GM23338 (cell line): ENCODE measurements around the gene CCDC57. TPM values are rescaled to one million over a fixed set of nuclear protein-coding genes. Genes with fewer than 3 reads are reported as not detected.

Experiments used
- ATAC-seq: fragments of 200-7000 bp; cut with Tn5 transposase; 3 replicates; pipeline ENCODE4 v1.9.1; 2020
- DNase-seq: peaks from one replicate; pipeline ENCODE4 v3.0.0-alpha.2; 2015; ENCODE audit warnings: low spot score
- H2AFZ ChIP-seq: fragments of 200-600 bp; sonication (generic); 2 replicates; pipeline ENCODE4 v1.8.0; 2016; ENCODE audit warnings: antibody characterized with exemption, mild to moderate bottlenecking, moderate library complexity
- H3F3A ChIP-seq: fragments of 200-600 bp; sonication (generic); replicated peaks from 2 replicates; pipeline ENCODE4 v1.8.0; 2017; ENCODE audit warnings: antibody characterized with exemption, mixed run types, low read depth
- H3K27ac ChIP-seq: fragments of 200-600 bp; sonication (generic); 2 replicates; pipeline ENCODE4 v1.6.1; 2016; ENCODE audit warnings: low read depth
- H3K27me3 ChIP-seq: fragments of 200-600 bp; sonication (generic); 2 replicates; pipeline ENCODE4 v1.8.0; 2016; ENCODE audit warnings: mild to moderate bottlenecking, mixed run types, moderate library complexity; ENCODE audit not compliant: insufficient read depth
- H3K36me3 ChIP-seq: fragments of 200-600 bp; sonication (generic); 2 replicates; pipeline ENCODE4 v1.8.0; 2016; ENCODE audit warnings: mild to moderate bottlenecking; ENCODE audit not compliant: insufficient read depth
- H3K4me1 ChIP-seq: fragments of 200-600 bp; sonication (generic); 2 replicates; pipeline ENCODE4 v1.8.0; 2016; ENCODE audit warnings: mild to moderate bottlenecking, moderate library complexity; ENCODE audit not compliant: insufficient read depth
- H3K4me2 ChIP-seq: fragments of 200-600 bp; sonication (generic); 2 replicates; pipeline ENCODE4 v1.7.1; 2017; ENCODE audit warnings: mixed run types
- H3K4me3 ChIP-seq: fragments of 200-600 bp; sonication (generic); 2 replicates; pipeline ENCODE4 v1.6.1; 2016; ENCODE audit warnings: mixed run types
- H3K79me2 ChIP-seq: fragments of 200-600 bp; sonication (generic); replicated peaks from 2 replicates; pipeline ENCODE4 v1.8.0; 2017; ENCODE audit warnings: mild to moderate bottlenecking; ENCODE audit not compliant: insufficient read depth
- H3K9me2 ChIP-seq: fragments of 200-600 bp; sonication (generic); 2 replicates; pipeline ENCODE4 v1.8.0; 2017; ENCODE audit not compliant: insufficient read depth
- H4K20me1 ChIP-seq: fragments of 200-600 bp; sonication (generic); replicated peaks from 2 replicates; pipeline ENCODE4 v1.8.0; 2017; ENCODE audit warnings: mild to moderate bottlenecking; ENCODE audit not compliant: insufficient read depth
- H3K27ac Mint-ChIP-seq: 2 replicates; pipeline ENCODE4 v1.8.0; 2020; ENCODE audit warnings: inconsistent platforms, mild to moderate bottlenecking, moderate library complexity, mixed read lengths
- H3K27me3 Mint-ChIP-seq: 3 replicates; pipeline ENCODE4 v1.8.0; 2022; ENCODE audit warnings: low read depth, mild to moderate bottlenecking, moderate library complexity, mixed read lengths, inconsistent platforms; ENCODE audit not compliant: insufficient read depth, poor library complexity
- H3K36me3 Mint-ChIP-seq: 3 replicates; pipeline ENCODE4 v1.8.0; 2021; ENCODE audit warnings: low read depth, mild to moderate bottlenecking, inconsistent platforms, moderate library complexity, mixed read lengths
- H3K4me1 Mint-ChIP-seq: 3 replicates; pipeline ENCODE4 v1.8.0; 2020; ENCODE audit warnings: mild to moderate bottlenecking, inconsistent platforms, mixed read lengths
- H3K4me3 Mint-ChIP-seq: 3 replicates; pipeline ENCODE4 v1.8.0; 2021; ENCODE audit warnings: moderate library complexity, mild to moderate bottlenecking, inconsistent platforms, mixed read lengths
- H3K9me3 Mint-ChIP-seq: 3 replicates; pipeline ENCODE4 v1.8.0; 2020; ENCODE audit warnings: moderate library complexity, mild to moderate bottlenecking, inconsistent platforms, mixed read lengths
- CREB1 ChIP-seq: fragments of 250-450 bp; sonication (Bioruptor Pico); IDR thresholded peaks from 2 replicates; pipeline ENCODE4 v1.5.0; 2020; ENCODE audit warnings: low read depth, mild to moderate bottlenecking, moderate library complexity
- CTCF ChIP-seq, 2 experiments: fragments of 200-600 bp in 1 of 2; sonication (generic) in 1 of 2; conservative IDR thresholded peaks; 2 replicates each; pipeline versions ENCODE4 v1.5.1 to v1.6.1; 2016 to 2017; ENCODE audit warnings: antibody characterized with exemption in 2 of 2, low read depth in 2 of 2, mild to moderate bottlenecking in 2 of 2, moderate library complexity in 1 of 2
- ETS1 ChIP-seq: IDR thresholded peaks from 2 replicates; pipeline ENCODE4 v1.6.1; 2016; ENCODE audit warnings: antibody characterized with exemption
- EZH2 ChIP-seq: fragments of 200-600 bp; sonication (generic); IDR thresholded peaks from one replicate; pipeline ENCODE4 v1.8.0; 2017; ENCODE audit warnings: antibody characterized with exemption, mild to moderate bottlenecking, low read depth; ENCODE audit not compliant: unreplicated experiment
- EZH2phosphoT487 ChIP-seq: fragments of 200-600 bp; sonication (generic); IDR thresholded peaks from one replicate; pipeline ENCODE4 v1.8.1; 2018; ENCODE audit warnings: antibody characterized with exemption; ENCODE audit not compliant: unreplicated experiment
- JUNB ChIP-seq: IDR thresholded peaks from one replicate; pipeline ENCODE4 v1.6.1; 2016; ENCODE audit warnings: antibody characterized with exemption; ENCODE audit not compliant: unreplicated experiment
- NANOG ChIP-seq: IDR thresholded peaks from 2 replicates; pipeline ENCODE4 v1.6.1; 2016; ENCODE audit warnings: antibody characterized with exemption, borderline replicate concordance
- POLR2AphosphoS5 ChIP-seq: IDR thresholded peaks from 2 replicates; pipeline ENCODE4 v1.6.1; 2016; ENCODE audit warnings: antibody characterized with exemption, low read depth
- REST ChIP-seq: IDR thresholded peaks from one replicate; pipeline ENCODE4 v1.6.1; 2018; ENCODE audit warnings: antibody characterized with exemption; ENCODE audit not compliant: unreplicated experiment
- STAT1 ChIP-seq: IDR thresholded peaks from one replicate; pipeline ENCODE4 v1.6.1; 2016; ENCODE audit warnings: antibody characterized with exemption; ENCODE audit not compliant: unreplicated experiment
- ZNF114 ChIP-seq: fragments of 250-450 bp; sonication (Bioruptor Pico); IDR thresholded peaks from 2 replicates; pipeline ENCODE4 v1.5.0; 2020; ENCODE audit warnings: mild to moderate bottlenecking, moderate library complexity
- ZNF331 ChIP-seq: fragments of 250-450 bp; sonication (Bioruptor Pico); IDR thresholded peaks from 2 replicates; pipeline ENCODE4 v1.5.0; 2020; ENCODE audit warnings: low read depth, mild to moderate bottlenecking, moderate library complexity
- ZNF462 ChIP-seq: fragments of 250-450 bp; sonication (Bioruptor Pico); IDR thresholded peaks from 2 replicates; pipeline ENCODE4 v1.5.0; 2020; ENCODE audit warnings: mild to moderate bottlenecking, moderate library complexity
- polyA plus RNA-seq: library from polyadenylated mRNA; unstranded; fragments of >200 nt; fragmentation: Nextera tagmentation; extraction: Ambion mirVana; gene quantifications from 2 replicates; pipeline ENCODE4 v1.2.1, GENCODE V29; 2016
- total RNA-seq: library from RNA; depleted of rRNA; stranded (reverse); fragments of >200 nt; shearing (Covaris generic); gene quantifications from 2 replicates; pipeline ENCODE4 v1.2.3, GENCODE V29; 2014

CCDC57 gene
- total and polyA plus RNA-seq, 2 experiments from 2014 or later: 7.0 to 16.3 TPM

- H3K36me3 ChIP-seq: peaks cover 13% of the 10 kb centered on the region; the same call in 1 of the 2 replicates
- H3F3A ChIP-seq: 0 out of 2 replicates have a peak, but pooled peaks cover 16% of the 10 kb centered on the region
- H3K27me3 ChIP-seq: no peaks in the 10 kb centered on the region
- H3K27ac ChIP-seq: no peak overlapping the region
- Mint-ChIP-seq H3K27me3 (peaks cover 10% of the 10 kb centered on the region), H3K36me3 (peaks cover 55% of the 10 kb centered on the region; the same call in 2 of the 3 replicates), H3K27ac (no peak overlapping the region), H3K4me1 (no peaks in the 10 kb centered on the region), H3K4me3 (no peak overlapping the region), H3K9me3 (no peaks in the 10 kb centered on the region)
- TF ChIP-seq JUNB: no peak
- no peak for TF ChIP-seq EZH2
- TF ChIP-seq STAT1: no peak
- no peak for TF ChIP-seq NANOG
- no peak for TF ChIP-seq CREB1 (CRISPR knock-in tag)
- no peak for TF ChIP-seq ZNF114 (CRISPR knock-in tag)
- TF ChIP-seq ZNF462: no peak
- no peak for TF ChIP-seq EZH2phosphoT487
- TF ChIP-seq ETS1: no peak
- no peak for TF ChIP-seq POLR2AphosphoS5
- no peak for TF ChIP-seq ZNF331 (CRISPR knock-in tag)
- no peak for TF ChIP-seq REST
- TF ChIP-seq CTCF (conservative IDR thresholded peaks at IDR 0.05; ENCODE audit: low read depth in 2 of 2): no peak
- ATAC-seq: no peak
- H3K4me3 ChIP-seq: no peak overlapping the region
- H3K4me2 ChIP-seq: no peak overlapping the region
- H3K4me1 ChIP-seq: no peaks in the 10 kb centered on the region
- H2AFZ ChIP-seq: no peak overlapping the region
- DNase-seq: no peak
- H4K20me1 ChIP-seq: peaks cover 18% of the 10 kb centered on the region
- peaks cover 5% of the 10 kb centered on the region; the same call in 1 of the 2 replicates for H3K79me2 ChIP-seq
- H3K9me2 ChIP-seq: no peaks in the 10 kb centered on the region
Observed at GRCh38 chr17:82088838-82089722, 123.6 kb downstream of the CCDC57 start.
